Measurements from ENCODE around the gene PLS3.

- TF ChIP-seq CTCF (IDR thresholded peaks at IDR 0.05) (no peak), POLR2A (IDR thresholded peaks at IDR 0.05) (no peak), EP300 (IDR thresholded peaks at IDR 0.05) (no peak)
Measured at GRCh38 chrX:115689931-115690330, 129.0 kb downstream of the PLS3 start.
